PFSK-1 (cell line): ENCODE measurements around the gene ADD1.

Experiments used
- FOXP2 ChIP-seq: optimal IDR thresholded peaks from 2 replicates; pipeline ENCODE3; 2011; ENCODE audit warnings: borderline replicate concordance, control low read depth, inconsistent platforms; ENCODE audit not compliant: insufficient read depth; ENCODE audit errors: extremely low read length, extremely low read depth
- POLR2AphosphoS5 ChIP-seq: IDR thresholded peaks from 2 replicates; pipeline ENCODE4 v1.6.1; 2012; ENCODE audit warnings: low read depth, mild to moderate bottlenecking, control low read depth, low read length, moderate library complexity
- SIN3A ChIP-seq: IDR thresholded peaks from 2 replicates; pipeline ENCODE4 v1.6.1; 2012; ENCODE audit warnings: mild to moderate bottlenecking, low read length, moderate library complexity, borderline replicate concordance; ENCODE audit not compliant: insufficient read depth
- TAF1 ChIP-seq: IDR thresholded peaks from 2 replicates; pipeline ENCODE4 v1.6.1; 2012; ENCODE audit warnings: low read length, control low read depth, borderline replicate concordance; ENCODE audit not compliant: insufficient read depth
- TF ChIP-seq, protein P1 (sequence below), 2 experiments: IDR thresholded peaks; 2 replicates each; pipeline versions ENCODE4 v1.6.1 to v1.8.0; 2011 to 2012; ENCODE audit warnings: low read depth in 2 of 2, low read length in 2 of 2, control low read depth in 1 of 2, inconsistent platforms in 1 of 2, mild to moderate bottlenecking in 1 of 2, moderate library complexity in 1 of 2; ENCODE audit not compliant: insufficient read depth in 1 of 2

Gene ADD1

DNA sequence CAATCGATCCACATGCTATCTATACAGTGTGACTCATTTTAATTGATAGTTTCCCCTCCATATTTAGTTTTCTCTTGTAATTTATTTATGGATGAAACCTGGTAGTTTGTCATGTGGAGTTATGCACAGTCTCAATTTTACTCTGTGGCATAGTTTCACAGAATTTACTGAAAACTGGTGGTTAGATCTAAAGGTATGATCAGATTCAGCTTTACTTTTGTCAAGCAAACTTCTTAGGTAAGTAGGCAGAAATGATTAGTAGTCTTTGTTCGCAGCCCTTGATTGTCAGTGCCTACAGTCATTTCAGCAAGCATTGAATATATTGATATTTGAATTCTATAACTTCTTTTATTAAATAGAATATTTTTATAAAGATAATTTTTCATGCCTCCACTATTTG lies 2.5 kb downstream of the ADD1 start:
- TF ChIP-seq FOXP2 (no peak), SIN3A (no peak), TAF1 (no peak), POLR2AphosphoS5 (no peak)
- TF ChIP-seq, protein P1, sequence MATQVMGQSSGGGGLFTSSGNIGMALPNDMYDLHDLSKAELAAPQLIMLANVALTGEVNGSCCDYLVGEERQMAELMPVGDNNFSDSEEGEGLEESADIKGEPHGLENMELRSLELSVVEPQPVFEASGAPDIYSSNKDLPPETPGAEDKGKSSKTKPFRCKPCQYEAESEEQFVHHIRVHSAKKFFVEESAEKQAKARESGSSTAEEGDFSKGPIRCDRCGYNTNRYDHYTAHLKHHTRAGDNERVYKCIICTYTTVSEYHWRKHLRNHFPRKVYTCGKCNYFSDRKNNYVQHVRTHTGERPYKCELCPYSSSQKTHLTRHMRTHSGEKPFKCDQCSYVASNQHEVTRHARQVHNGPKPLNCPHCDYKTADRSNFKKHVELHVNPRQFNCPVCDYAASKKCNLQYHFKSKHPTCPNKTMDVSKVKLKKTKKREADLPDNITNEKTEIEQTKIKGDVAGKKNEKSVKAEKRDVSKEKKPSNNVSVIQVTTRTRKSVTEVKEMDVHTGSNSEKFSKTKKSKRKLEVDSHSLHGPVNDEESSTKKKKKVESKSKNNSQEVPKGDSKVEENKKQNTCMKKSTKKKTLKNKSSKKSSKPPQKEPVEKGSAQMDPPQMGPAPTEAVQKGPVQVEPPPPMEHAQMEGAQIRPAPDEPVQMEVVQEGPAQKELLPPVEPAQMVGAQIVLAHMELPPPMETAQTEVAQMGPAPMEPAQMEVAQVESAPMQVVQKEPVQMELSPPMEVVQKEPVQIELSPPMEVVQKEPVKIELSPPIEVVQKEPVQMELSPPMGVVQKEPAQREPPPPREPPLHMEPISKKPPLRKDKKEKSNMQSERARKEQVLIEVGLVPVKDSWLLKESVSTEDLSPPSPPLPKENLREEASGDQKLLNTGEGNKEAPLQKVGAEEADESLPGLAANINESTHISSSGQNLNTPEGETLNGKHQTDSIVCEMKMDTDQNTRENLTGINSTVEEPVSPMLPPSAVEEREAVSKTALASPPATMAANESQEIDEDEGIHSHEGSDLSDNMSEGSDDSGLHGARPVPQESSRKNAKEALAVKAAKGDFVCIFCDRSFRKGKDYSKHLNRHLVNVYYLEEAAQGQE (IDR thresholded peaks at IDR 0.05; ENCODE audit: insufficient read depth in 1 of 2, low read depth in 2 of 2, low read length in 2 of 2) = no peak

DNA sequence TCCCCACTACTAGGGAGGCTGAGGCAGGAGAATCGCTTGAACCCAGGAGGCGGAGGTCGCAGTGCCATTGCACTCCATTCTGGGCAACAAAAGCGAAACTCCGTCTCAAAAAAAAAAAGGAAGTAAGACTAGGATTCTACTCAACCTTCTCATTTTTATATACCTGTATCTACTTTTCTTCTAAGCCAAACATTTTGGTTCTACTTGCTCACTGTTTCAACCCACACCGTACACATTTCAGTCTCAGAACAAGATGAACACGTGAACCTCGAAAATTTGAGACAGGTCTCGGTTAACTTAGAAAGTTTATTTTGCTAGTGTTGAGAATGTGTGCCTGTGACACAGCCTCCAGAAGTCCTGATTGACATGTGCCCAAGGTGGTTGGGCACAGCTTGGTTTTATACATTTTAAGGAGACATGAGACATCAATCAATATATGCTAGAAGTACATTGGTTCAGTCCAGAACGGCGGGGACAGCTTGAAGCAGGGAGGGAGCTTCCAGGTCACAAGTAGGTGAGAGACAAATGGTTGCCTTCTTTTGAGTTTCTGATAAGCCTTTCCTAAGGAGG lies 3.7 kb downstream of the ADD1 start:
- no peak for TF ChIP-seq SIN3A
- TF ChIP-seq POLR2AphosphoS5 = no peak
- TF ChIP-seq TAF1 = no peak
- no peak for TF ChIP-seq FOXP2
- TF ChIP-seq, protein P1 (IDR thresholded peaks at IDR 0.05; ENCODE audit: insufficient read depth in 1 of 2, low read depth in 2 of 2, low read length in 2 of 2) = no peak

DNA sequence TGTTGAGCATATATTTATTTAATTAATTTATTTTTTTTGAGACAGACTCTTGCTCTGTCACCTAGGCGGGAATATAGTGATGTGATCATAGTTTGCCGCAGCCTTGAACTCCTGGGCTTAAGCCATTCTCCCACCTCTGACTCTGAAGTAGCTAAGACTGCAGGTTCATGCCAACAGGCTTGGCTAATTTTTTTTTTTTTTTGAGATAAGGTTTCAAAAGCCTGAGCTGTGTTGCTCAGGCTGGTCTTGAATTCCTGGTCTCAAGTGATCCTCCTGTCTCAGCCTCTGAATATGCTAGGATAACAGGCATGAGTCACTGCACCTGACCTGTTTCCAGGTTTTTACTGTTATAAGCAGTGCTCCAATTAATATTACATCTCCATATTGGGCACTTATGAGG lies 4.8 kb downstream of the ADD1 start:
- no peak for TF ChIP-seq SIN3A
- no peak for TF ChIP-seq POLR2AphosphoS5
- TF ChIP-seq, protein P1 (IDR thresholded peaks at IDR 0.05; ENCODE audit: insufficient read depth in 1 of 2, low read depth in 2 of 2, low read length in 2 of 2) = no peak
- no peak for TF ChIP-seq FOXP2
- no peak for TF ChIP-seq TAF1

DNA sequence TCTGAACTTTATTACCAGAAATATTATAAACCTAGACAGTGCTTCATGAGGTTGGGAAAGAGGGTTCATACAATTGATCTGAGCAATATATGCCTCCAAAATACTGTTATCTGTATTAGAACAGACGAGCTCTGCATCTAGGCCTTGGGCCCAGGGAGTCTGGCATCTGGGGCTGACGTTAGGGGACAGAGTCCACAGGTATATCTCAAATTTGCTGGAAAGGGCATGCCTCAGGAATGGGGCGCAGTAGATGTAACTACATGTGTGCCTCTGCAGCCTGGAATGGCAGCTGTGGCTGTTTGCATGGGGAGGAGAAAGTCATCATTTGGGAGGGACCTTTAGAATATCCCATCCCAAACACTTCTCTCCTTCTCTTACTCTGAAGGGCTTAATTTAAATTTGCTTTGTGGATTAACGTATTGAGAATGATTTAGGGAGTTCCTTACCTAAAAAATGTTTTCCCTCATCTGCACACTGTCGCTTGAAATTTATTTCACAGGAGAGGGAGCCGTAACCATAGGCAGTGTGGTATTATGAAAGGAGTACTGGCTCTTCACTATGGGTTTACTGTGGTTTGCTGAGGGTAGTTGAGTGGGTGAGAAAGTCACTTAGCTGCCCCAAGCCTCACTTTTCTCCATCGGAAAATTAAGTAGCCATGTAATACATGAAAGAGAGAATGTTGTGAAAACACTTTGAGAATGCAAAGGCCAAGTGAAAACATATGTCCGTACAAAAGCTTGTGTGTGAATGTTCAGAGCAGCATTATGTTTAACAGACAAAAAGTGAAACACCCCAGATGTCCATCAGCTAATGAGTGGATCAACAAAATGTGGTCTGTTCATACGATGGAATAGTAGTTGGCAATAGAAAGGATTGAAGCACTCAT lies 5.9 kb downstream of the ADD1 start:
- TF ChIP-seq POLR2AphosphoS5 (no peak), TAF1 (no peak), SIN3A (no peak)

DNA sequence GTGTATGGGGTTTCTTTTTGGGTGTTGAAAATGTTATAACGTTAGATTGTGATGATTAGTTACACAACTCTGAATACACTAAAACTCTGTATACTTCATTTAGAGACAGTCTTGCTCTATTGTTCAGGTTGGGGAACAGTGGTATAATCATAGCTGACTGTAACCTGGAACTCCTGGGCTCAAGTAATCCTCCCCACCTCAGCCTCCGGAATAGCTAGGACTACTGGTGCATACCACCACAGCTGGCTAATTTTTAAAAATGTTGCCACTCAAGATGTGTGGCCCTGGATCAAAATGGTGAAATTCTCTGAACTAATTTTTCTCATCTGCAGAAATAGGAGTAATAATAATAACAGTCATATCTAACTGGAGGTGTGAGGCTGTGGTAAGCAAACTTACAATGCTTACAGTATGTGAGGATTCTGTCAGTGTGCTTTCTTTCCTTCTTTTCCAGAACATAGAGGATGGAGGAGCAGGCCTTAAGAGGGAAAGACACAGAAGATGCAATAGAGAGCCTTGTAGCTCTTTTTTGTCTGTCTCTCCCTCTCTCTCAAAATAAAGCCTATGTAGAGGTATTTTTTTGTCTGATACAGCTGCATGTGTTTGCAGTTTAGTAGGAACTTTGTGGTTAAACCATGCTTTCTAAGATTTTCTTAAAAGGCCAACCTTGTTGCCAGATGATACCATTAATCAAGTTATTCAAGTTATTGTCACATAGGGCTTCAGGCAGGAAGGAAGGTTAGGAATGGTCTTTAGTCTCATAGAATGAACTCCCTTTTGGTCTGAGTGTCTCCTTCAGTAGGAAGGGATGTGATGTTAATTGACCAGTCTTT lies 7.5 kb downstream of the ADD1 start:
- TF ChIP-seq, protein P1 (IDR thresholded peaks at IDR 0.05; ENCODE audit: insufficient read depth in 1 of 2, low read depth in 2 of 2, low read length in 2 of 2) = no peak
- TF ChIP-seq POLR2AphosphoS5 = no peak
- TF ChIP-seq FOXP2 = no peak
- TF ChIP-seq TAF1 = no peak
- TF ChIP-seq SIN3A = no peak
